HG03460 (cell line): ENCODE data around the gene LRPAP1.
"Not testable (repeated sequence)": the region's sequence is repeated elsewhere in the genome, so short reads cannot be mapped to it uniquely, and the experiment has no call there.

ENCODE experiments used
- ATAC-seq: cut with Tn5 transposase; IDR thresholded peaks from one replicate; pipeline ENCODE4 v1.9.1; 2021; ENCODE audit not compliant: unreplicated experiment

Gene LRPAP1

DNA sequence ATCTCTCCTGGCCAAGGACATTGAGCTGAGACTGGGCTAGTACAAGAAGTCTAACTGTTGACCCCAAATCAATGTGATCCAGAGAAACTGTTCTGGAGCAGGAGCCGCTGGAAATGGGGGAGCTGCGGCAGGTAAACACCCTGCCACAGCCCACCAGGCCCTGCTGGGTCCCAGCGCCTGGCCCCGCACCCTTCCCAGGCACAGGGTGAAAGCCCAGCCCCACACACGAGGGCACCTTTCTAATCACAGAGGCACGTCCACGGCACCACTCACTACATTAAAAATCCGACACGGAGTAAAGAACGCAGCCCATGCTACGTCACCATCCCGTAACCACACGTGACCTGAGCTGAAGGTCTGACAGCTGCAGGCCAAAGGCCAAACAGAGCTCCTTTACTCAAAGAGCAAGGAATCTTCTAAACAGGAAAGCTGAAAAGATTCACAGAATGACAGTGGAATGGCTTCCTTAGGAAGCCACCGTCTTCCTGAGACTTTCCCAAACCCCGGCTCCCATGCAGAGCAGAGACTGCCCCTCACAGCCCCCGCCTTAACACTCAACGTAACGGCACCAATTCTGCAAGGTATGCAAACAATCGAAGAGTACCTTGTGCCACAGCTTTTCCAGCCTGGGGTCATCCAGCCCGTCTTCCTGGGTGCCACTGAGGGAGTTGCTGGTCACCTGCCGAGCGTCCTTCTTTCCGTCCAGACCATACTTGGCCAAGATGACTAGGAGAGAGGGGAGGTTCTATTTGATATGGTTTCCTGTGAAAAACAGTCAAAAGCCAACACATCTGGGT lies 12.6 kb downstream of the LRPAP1 start:
- no peak for ATAC-seq

DNA sequence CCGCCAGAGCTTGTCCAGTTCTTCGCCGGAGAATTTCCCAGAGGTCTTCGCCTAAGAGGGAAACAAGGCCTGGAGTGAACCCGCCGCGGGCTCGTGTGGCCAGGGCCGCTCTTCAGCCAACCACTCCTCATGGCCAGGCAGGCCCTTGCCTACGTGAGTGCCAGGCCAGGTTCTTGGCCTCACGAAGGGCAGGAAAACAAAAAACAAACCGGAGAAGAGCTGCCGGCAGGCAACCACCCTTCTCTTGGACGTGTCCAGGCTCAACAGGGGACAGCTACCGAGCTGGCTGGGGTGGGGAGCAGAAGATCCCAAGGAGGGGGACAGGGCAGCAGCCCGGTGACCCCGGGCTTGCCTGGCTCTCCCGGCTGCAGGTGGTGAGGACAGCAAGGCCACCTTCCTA lies 13.3 kb downstream of the LRPAP1 start:
- ATAC-seq = no peak

DNA sequence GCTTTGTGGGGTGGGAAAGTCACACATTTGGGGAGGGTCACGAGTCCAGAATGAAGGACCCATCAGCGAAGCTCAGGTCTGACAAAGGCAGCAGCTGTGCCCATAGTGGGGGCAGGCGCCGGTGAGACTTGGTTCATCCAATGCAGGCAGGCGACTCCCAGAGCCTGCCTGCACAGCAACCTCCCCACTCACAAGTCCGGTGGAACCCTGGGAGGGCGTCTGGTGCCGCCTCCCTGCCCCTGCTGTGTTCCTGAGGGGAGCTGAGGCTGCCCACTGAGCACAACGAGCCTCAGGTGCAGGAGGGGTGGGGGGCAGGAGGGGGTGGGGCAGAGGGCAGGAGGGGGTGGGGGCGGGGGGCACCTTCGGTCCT lies 13.7 kb downstream of the LRPAP1 start:
- no peak for ATAC-seq

DNA sequence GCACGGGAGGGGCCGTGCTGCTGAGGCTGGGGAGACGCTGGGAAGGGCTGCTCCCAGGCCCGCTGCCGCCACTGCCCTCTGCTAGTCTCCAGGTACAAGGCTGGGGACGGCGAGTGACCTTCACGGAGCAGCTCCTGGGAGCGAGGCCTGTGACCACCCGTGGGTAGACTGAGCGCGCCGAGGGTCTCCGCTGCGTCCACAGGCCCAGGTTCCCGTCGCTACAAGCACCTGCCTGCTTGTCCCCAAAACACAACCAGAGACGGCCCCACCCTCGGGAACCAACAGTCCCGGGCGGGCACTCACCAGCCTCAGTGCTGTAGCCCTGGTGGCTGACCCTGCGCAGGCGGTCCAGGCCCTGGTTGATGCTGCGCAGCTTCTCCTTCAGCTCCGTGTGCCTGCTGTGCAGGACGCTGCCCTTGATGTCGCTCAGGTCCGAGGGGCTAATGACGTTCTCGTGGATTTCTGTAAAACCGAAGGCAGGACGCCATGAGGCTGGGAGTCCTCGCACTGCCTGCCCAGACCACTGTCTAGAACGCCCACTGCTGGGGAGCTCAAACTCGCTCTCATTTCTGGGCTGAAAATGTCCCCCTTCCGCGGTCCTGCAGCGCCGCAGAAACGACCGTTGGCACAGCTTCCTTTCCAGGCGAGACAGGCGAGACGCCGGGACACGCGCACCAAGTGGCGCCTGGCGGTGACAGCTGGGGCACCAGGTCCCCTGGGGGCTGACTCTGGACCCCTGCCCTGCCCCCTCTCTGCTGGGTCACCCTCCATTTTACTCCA lies 14.3 kb downstream of the LRPAP1 start:
- ATAC-seq = no peak

DNA sequence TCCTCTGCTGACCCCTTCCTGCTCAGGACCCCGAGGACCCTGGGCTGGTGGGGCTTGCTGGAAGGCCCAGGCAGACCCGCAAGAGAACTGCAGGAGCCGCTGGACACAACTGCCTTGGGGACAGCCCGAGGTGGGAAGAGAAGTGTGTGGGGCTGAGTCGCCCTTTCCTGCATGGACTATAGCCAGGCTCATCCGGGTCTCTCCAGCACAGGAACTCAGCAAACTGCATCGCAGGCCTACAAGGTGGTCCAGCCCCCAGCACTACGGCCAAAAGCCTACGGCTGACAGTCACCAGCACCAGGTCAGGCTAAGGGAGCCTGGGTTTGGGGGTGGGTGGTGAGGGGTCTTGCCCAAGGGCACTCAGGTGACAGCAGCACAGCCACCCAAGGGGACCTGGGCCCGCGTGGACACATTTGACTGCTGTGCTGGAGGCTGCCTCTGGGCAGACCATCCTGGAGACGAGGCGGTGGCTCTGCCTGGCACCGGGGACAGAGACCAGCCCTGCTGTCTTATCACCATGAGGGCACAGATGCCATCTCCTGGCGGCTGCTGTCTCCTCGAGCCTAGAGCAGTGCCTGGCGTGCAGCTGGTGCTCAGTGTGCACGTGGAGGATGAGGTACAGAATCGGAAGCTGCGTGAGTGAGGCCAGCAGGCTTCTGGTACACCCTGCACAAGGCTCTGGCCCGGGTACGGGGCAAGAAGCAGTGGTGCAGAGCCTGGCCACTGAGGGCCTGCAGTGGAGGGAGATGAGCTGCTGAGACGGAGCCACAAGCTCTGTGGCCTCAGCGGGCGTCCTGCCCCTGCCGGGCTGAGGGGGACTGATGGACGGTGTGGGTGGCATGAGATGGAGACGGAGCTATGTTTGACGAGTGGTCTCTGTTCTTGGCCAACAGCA lies 15.1 kb downstream of the LRPAP1 start:
- ATAC-seq = no peak

DNA sequence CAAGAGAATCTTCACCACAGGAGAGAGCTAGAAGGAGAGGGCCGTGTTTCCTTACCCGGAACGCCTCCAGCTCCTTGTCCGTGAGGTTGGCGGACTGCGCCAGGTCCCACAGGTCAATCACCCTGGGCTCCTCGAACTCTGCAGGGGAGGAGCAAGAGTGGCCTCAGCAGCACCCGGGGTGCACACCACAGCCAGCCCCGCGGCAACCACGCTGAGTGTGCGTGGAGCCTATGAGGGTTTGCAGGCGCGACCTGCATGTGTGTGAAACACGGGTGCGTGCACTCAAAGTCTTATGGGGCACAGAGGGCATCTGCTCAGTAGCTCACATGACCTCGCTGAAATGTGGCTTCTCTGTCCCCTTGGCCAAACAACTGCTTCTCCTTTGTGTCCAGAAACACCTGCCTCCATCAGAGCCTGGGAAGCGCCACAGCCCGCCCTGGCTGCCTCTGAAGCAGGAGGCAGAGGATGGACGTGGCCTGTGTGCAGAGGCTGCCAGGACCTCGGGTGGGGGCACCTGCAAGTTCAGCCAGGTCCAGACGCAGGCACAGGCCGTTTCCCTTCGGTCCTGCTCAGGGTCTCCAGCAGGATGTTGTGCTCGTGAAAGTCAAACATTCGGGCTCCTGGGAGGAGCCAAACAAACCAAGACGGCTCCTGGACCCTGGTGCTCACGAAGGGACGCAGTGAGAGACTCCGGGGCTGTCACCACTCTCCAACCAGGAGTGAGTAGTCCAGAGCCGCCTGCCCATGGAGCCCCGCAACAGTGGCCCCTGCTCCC lies 16.0 kb downstream of the LRPAP1 start:
- no peak for ATAC-seq

DNA sequence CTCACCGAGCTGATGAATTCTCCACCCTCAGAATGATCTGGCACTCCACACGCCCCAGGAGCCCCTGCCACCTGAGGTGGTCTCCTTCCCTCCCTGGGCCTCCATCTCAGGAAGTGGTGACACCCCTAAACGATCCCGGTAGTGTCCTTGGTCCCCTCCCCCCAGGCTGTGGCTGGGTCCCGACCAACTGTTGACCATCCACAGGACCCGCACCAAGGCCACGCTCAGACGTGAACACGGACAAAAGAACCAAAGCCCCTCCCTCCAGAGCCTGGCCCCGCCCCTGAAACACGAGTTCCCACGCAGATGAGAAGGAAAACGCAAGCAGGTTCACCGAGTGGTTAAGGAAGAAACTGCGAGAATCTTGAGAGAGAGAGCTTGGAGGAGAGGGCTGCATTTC lies 16.6 kb downstream of the LRPAP1 start:
- ATAC-seq = no peak

DNA sequence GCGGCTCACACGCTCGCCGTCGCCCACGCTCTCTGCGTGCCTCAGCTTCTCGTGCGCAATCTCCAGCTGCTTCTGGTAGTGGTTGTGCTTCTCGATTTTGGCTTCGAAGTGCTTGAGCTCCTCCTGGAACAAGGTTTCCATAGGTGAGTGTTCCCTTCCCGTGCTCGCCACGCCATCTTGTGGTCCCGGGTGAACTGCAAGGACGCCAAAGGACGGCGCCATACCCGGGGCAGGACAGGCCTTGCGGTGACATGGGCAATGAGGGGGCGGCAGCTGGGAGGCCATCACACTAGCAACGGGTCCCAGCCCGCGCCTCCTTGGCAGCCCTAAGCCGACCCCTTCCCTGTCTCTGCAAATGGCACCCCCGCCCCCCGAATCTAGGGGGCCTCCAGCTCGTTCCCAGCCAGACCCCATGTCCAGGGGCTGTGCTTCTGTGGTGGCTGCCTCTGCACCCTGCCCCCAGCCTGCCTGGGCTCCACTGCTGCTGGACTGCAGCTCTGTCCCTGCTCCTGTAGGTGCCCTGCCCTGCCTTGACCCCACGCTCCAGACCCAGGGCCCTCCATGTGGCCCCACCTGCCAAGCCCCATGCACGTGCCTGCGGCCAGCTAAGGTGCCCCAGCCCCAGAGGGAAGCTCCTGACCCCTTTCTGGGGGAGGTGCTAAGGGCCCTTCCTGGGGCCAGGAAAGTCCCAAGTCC lies 17.3 kb downstream of the LRPAP1 start:
- ATAC-seq = no peak

DNA sequence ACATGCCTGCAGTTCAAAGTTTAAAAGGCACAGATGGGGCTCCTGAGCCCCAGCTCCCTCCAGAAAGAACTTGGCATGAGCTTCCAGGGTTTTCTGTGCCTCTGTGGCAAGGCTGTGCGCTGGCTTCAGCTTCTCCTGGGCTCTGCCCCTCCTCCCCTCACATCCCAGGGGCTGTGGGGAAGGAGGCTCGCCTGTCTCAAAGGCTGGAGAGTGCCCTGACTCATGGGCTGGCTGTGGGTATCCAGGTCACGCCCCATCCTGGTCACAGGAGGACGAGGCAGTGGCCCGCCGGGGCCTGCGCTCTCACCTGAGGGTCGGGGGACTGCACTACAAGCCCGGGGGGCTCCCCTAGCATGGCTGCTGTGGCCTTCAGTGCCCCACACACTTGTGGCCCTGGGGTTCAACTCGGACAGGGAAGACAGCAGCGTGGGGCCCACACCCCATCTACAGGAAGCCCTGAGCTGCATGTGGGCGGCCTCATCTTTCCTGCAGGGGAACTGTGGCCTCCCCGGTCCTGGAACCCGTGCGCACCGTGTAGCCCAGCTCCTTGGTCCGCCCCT lies 17.9 kb downstream of the LRPAP1 start:
- ATAC-seq = no peak

DNA sequence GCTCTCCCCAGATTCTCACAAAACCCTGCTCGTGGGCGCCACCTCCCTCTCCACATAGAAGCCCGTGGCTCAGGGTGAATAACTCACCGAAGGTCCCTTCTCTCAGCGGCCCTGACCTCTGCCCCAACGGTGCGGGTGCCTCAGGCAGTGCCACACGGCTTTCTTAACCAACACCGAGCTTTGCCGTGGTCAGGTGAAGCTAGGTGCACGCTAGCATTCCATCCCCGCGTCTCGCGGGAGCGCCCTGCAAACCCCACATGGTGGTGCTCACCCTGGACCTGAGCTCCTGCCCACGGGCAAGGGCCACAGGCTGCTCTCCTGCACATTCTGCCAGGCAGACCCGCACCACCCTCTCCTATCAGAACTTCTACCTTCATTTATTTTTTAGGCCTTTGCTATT lies 18.4 kb downstream of the LRPAP1 start:
- no peak for ATAC-seq

DNA sequence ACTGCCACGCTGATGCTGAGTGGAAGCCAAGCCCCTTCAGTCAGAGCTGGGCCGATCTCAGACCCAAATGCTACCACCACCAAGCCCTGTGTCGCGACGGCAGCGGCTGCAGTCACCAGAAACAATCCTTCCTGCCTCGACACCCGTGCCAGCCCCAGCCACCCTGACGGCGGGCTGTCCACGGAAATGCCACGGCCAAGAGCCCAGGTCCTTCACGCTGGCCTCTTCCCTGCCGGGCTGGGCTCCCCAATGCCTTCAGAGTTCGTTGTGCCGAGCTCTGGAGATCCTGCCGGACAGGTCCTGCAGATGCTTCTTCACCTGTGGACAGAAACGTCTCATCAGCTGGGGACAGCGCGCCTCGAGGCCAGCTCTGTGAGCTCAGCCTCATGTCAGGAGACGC lies 19.5 kb downstream of the LRPAP1 start:
- ATAC-seq = no peak

DNA sequence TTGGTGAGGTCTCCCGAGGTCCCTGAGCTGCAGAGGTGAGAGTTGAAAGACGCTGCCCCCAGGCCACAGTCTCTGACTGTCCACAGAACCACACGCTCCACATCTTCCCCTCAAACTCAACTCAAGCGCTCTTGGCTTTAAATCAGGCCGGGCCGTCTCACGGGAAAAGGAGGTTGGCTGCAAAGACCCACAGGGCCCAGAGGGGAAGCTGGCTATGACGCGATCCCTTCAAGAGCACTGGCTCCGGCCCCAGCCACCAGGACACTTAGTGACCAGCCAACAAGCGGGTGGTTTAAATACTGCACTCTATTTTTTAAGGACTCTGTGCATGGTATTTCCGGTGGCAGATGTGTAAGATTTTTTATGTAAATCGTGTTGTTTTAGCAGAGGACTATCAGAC lies 19.9 kb downstream of the LRPAP1 start:
- no peak for ATAC-seq

DNA sequence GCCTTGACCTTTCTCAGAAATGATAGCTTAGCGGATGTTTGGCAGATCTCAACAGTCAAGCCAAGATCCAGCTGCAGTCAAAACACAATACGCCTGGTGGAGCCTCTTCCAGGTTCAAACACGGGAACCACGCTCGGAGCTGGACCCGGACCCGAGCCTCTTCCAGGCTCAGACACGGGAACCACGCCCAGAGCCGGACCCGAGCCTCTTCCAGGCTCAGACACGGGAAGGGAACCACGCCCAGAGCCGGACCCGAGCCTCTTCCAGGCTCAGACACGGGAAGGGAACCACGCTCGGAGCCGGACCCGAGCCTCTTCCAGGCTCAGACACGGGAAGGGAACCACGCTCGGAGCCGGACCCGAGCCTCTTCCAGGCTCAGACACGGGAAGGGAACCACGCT lies 20.6 kb downstream of the LRPAP1 start:
- not testable (repeated sequence) for ATAC-seq

DNA sequence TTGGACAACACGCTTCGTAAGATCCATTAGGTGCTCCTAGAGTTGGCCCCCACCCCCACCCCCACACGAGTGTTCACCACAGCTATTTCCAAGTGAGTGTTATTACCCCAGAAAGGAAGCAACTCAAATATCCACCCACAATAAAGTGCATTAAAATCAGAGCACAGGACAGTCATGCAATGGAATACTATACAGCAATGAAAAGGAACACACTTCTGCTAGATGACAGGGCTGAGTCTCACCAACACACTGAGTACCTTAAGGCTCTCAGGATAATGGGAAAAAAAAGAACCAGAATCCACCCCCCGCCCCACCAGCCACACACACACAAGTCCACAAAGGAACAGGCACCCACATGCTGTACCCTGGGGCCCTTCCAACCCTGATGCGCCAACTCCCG lies 21.0 kb downstream of the LRPAP1 start:
- ATAC-seq = no peak

DNA sequence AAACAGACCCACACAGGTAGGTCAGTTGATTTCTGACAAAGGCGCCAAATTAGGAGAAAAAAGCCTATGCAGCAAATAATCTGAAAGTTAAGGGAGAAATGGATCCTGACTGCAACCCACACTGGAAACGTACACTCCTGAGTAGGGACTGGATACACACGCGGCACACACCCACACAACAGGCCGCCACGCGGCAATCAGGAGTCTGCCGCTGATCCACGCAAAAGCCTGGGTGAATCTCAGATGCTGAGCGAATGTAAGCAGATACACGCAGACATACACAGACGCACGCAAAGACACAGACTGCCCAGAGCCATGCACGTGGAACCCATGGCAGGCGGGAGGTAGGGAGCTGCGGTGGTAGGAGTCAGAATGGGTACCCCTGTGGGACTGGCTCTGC lies 21.7 kb downstream of the LRPAP1 start:
- no peak for ATAC-seq

DNA sequence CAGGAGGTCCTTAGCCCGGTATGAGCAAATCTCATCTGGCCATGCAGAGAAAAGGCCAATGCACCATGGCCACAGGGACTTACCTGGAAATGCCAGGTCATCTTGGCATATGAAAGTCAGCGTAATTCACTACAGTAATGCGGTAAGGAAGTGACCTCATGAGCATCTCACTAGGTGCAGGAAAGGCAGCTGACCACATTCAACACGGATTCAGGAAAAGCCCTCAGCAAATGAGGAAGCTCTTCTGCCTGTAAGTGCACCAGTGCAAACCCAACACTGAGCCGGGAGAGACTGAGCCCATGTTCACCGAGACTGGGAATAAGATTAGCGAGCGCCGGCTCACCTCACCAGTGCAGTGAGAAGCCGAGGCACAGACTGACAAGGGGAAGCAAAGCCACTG lies 23.7 kb downstream of the LRPAP1 start:
- ATAC-seq = no peak

DNA sequence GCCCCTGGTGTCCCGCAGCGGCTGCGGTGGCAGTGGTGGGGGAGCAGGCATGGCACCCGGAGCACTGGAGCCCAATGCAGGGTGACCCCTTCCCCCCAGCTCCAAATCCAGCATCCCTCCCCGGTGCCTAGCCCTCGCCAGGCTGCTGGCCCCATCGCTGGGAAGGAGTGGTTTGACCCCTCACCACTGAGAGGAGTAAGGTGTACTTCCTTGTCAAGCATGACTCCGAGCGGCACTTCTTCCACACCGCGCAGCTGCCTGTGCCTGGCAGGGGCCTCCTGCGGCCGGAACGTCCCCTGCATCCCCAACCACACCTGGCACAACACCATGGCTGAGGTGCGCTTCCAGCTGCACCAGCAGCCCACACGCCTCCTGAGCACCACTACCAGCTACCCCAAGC lies 27.0 kb downstream of the LRPAP1 start:
- ATAC-seq = no peak

DNA sequence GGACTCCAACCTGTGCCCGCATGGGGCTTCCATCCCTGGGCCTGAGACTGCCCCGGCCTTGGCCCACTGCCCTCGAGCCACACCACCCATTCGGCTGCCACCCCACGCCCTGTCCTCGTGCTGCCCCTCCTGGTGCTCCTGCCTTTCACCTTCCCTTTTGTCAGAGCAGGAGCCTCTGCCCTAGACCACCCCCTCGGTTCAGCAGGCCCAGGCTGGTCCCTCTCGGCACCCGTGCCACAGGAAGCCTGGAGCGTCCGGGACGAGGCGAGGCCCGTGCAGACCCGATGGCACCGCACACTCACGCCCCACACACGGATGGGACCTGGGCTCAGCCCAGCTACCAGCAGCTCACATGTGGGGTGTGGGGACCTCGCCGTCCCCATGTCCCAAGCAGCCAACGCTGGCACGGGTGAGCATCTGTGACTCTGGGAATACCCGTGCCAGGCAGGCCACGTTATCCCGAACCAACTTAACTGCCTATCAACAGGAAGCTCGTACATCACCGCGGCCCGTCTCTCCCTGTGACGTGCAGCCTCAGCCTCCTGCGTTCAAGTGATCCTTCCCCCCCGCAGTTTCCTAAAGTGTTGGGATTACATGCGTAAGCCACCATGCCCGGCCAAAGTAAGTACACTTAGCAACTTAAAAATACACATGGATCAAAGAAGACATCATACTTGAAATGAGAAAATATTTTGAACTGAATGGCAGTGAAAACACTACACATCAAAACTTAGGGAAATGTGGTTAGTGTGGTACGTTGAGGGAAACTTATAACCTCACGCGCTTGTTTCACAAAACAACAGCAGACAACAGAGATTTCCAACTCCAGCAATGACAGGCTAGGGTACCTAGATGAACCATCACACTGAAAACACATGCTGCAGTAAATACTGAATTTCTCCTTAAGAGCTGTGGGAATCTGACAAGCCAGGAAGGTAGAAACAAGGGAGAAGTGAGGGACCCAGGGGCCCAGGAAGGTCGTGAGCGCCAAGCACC lies 29.0 kb downstream of the LRPAP1 start:
- ATAC-seq = no peak
